Skin epidermis (tissue), 12 donors: ENCODE results near the gene TEX264.

Experiments
- H3K27ac ChIP-seq, 21 experiments: fragments of 200-600 bp; sonication (generic) in 11 of 21; one replicate each; pipeline ENCODE4 v1.5.0; 2020; ENCODE audit warnings: mild to moderate bottlenecking in 3 of 21, inconsistent platforms in 2 of 21, moderate library complexity in 2 of 21
- H3K4me3 ChIP-seq, 7 experiments: fragments of 200-600 bp; sonication (generic) in 2 of 7; one replicate each; pipeline ENCODE4 v1.5.0; 2020; ENCODE audit warnings: inconsistent platforms in 2 of 7, mild to moderate bottlenecking in 2 of 7, moderate library complexity in 1 of 7

TEX264 gene

DNA sequence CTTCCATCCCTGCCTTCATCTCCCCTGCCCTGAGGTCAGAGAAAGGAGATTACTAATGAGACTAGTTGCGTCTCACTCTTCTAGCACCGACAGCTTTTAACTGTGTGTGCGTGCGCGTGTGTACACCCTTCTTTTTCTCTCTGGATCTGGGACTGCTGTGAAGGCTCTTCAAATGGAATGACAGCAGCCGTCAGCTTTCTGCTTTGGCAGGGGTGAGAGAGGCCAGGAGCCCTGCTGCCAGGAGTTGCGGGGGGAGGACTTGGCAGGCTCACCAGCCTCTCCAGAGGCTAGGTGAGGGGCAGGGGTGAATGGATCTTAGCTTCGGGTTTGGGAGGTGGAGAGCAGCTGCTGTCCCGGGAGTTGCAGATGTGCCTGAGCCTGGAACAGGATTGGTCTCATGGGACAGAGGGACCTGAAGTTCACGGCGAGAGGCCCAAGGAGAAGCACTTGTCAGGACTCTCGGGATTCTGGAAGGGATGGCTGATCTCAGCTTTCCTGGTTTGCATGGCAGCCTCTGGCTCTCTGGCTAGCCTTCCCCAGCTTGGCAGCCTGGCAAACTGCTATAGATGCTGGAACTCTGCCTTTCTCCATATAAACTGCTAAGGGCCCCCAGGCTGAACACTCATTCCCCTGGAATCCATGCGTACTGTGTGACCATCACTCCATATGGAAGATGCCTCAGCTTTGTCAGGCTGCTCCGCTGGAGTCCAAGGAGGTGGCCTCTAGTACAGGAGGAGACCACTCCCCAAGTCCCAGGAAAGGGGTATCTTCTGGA lies 16.6 kb downstream of the TEX264 start:
- no peak overlapping the region for H3K4me3 ChIP-seq

GRCh38 chr3:51688206-51688600 lies 17.2 kb downstream of the TEX264 start:
- H3K27ac ChIP-seq, result peak overlapping the region in 9 of 21 experiments; percentile 9 to 87 (median 80)
- H3K4me3 ChIP-seq, result no peak overlapping the region

More for the DNA sequence above, 16.6 kb downstream of the TEX264 start:
- H3K27ac ChIP-seq, result peak overlapping the region in 20 of 21 experiments; percentile 18 to 91 (median 79)

DNA sequence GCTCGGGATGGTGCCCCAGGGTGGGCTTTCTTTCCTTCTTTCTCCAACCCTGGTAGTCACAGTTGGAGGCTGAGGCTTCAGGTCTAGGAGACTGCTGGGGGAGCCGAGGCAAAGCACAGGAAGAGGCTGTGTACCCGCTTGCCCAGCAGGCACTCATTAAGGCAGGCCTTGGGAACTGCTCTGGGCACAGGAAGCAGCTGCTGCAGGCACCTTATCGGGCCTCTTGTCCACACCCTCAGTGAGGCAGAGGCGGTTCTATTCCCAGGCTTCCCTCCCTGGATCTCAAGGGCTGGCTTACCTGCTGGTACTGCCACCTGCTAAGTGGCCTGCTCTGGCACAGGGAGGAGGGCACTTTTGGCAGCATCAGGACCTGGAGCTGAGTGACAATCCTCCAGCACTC lies 20.0 kb downstream of the TEX264 start:
- Histone ChIP-seq H3K4me3 (no peak overlapping the region), H3K27ac (peak overlapping the region in 4 of 21 experiments; percentile 5 to 14 (median 8))

DNA sequence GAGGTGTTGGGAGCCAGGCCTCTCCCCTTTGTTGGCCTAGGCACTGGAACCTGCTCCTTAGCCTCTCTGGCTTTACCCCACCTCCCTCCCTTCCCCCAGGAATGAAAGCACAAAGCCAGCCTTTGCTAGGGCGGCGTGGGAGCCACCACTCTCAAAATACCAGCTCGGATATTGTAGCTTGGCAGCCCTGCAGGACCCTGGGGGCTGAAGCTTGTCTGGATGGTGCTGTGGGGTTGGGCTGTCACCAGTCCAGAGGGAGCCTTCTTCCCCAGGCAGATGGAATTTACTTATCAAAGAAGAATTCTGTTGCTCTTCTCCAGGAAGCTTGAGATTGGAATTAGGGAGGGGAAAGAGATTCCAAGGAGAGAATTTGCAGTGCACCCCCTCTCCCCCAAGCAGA lies 20.9 kb downstream of the TEX264 start:
- H3K27ac ChIP-seq, result no peak overlapping the region
- H3K4me3 ChIP-seq, result no peak overlapping the region

DNA sequence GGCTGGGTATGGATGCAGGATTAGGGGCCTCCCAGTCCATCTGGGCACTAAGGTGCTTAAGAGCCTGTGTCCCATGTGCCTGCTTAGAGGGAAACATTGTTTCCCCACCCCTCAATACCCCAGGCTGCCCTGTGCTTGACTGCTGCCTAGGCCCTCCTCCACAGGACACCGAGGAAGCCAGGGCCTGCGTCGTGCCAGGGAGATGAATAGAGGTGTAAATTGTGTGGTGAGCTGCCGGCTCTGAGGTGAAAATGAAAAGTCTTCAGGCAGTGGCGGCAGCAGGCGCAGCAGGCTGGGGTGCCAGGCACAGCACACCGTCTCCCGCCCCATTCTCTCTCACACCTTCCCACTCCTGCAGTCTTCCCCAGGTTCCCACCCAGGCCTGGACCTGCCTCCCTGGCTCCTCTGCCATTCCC lies 21.9 kb downstream of the TEX264 start:
- H3K27ac ChIP-seq, result peak overlapping the region in 3 of 21 experiments; percentile 22 to 47 (median 46)
- no peak overlapping the region for H3K4me3 ChIP-seq

DNA sequence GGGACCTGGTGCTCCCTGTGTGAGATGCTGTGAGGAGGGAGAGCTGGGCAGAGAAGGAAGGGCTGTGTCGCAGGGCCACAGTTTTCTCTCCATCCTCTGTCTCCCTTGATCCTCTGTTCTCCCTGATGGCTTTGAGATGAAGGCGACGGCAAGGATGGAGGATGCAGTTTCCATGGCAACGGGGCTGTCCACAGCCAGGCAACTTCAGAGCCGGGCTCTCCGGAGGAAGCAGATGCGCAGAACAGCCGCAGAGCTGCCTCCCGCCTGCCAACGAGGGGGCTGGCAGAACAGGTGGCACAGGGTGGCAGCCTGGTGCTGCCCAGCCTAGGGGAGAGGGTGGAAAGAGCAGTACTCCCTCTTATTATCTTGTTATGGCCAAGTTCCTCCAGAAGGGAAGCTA lies 25.9 kb downstream of the TEX264 start:
- no peak overlapping the region for H3K27ac ChIP-seq
- no peak overlapping the region for H3K4me3 ChIP-seq

GRCh38 chr3:51698209-51698608 lies 27.2 kb downstream of the TEX264 start:
- H3K27ac ChIP-seq, result no peak overlapping the region
- H3K4me3 ChIP-seq, result no peak overlapping the region

GRCh38 chr3:51700403-51700802 lies 29.4 kb downstream of the TEX264 start:
- Histone ChIP-seq H3K27ac (no peak overlapping the region), H3K4me3 (no peak overlapping the region)

- Histone ChIP-seq H3K4me3 (no peak overlapping the region), H3K27ac (no peak overlapping the region)
Measured at GRCh38 chr3:51702156-51702555, 31.1 kb downstream of the TEX264 start.

DNA sequence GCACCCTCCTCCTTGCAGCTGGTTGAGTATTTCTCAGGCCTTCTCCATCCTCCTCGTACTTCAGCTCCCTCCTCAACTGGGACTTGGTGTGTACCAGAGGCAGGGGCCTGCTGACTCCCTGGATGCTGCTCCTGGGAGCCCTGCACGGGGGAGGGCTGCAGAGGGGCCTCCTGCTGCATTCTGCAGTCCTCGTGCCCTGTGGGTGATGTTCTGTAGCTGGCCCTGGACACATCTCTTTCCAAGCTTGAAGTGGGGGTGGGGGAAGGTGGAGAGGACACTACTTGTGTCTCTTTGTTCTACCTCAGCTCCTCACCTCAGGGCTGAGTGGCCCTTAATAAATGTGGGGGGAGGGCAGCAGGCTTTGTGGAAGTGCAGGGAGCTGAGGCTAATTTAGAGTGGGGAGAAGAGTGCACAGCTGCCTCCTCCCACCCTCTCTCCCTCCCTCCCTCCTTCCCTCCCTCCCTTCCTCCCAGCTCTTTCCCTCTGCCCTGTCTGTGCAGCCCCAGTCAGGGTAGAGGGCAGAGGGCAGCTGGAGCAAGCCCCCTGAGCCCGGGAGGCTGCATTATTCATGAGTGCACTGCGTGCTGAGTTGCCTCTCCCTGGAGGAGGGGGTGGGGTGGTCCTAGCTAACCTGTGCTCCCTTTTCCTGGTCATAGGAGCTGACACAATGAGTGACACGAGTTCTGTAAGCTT lies 32.2 kb downstream of the TEX264 start:
- Histone ChIP-seq H3K27ac (no peak overlapping the region), H3K4me3 (no peak overlapping the region)

- no peak overlapping the region for H3K27ac ChIP-seq
- no peak overlapping the region for H3K4me3 ChIP-seq
Measured at GRCh38 chr3:51703761-51704510, 32.9 kb downstream of the TEX264 start.

- H3K27ac ChIP-seq, result no peak overlapping the region
- no peak overlapping the region for H3K4me3 ChIP-seq
Measured at GRCh38 chr3:51704511-51704950, 33.5 kb downstream of the TEX264 start.

DNA sequence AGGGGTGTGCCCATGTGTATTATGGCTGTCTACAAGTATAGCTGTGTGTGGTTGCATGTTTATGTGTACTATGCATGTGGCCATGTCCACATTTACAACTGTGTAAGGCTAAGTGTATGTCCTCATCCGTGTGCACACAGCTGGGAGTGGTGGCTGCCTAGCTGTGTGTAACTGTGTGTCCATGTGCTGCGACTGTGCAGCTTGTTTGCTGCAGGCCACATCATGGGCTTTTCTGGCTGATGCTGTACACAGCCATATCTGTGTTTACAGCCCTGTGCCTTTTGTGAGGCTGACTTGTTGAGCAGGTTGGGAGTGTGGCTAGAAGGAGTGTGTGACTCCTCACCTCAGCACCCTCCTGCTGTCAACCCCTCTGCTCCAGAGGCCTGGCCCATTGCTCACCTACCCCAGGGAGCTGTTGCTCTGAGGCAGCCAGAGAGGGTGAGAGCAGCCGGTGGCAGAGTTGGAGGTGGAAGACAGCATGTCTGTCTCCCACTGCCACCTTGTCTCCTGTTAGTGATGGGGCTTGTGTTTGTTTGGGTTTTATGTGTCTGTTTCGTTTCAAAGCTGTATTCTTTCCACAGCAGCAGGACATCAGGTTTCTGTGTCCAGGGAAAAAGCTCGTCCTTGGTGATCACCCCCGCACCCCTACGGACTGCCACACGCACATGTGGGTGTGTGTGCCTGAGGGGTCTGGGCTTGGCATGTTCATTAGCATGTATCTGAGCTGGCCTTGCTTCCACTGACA lies 34.4 kb downstream of the TEX264 start:
- H3K27ac ChIP-seq, result no peak overlapping the region

DNA sequence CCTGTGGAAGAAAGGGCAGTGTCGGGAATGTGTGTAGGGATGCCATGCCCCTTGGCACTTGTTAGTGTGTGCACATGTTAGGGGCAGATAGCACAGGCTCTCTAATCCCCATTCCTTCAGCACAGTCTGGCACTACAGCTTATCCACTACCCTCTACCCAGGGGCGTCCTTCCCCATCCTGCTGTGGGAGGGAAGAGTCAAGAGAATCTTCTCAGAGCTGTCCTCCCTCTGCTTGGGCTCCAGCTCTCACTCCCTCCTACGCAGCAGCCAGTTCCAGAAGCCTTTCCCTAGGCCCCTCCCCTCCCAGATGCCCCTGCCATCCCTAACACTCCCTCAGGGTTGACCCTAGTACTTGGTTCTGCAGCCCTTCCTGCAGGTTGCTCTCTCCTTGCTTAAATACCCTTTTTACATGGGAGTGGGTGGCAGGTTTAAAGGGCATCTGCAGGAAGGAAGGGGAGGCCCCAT lies 35.0 kb downstream of the TEX264 start:
- Histone ChIP-seq H3K4me3 (no peak overlapping the region), H3K27ac (no peak overlapping the region)

More for the DNA sequence above, 34.4 kb downstream of the TEX264 start:
- no peak overlapping the region for H3K4me3 ChIP-seq

- no peak within 1 kb of the TSS for H3K27ac ChIP-seq
- H3K4me3 ChIP-seq, result peak within 1 kb of the TSS in 5 of 7 experiments; percentile 1 to 34 (median 27)
Measured at GRCh38 chr3:51706788-51707731, 36.0 kb downstream of the TEX264 start, which contains the start of gene GRM2. GRM2 (plus strand) TSS chr3:51707068; CDS start chr3:51708984, 1,916 bp downstream.

- Histone ChIP-seq H3K27ac (no peak overlapping the region), H3K4me3 (no peak overlapping the region)
Measured at GRCh38 chr3:51708216-51708845, 37.3 kb downstream of the TEX264 start.

- no peak overlapping the region for H3K4me3 ChIP-seq
- H3K27ac ChIP-seq, result no peak overlapping the region
Measured at GRCh38 chr3:51709004-51709420, 38.0 kb downstream of the TEX264 start.

GRCh38 chr3:51709675-51710074 lies 38.6 kb downstream of the TEX264 start:
- Histone ChIP-seq H3K27ac (no peak overlapping the region), H3K4me3 (no peak overlapping the region)
